GM12873 (cell line): ENCODE data around the gene ZBTB33.

Experiments
- TF ChIP-seq, protein P1 (sequence below): IDR thresholded peaks from 2 replicates; pipeline ENCODE4 v1.5.1; 2012; ENCODE audit warnings: low read depth, mild to moderate bottlenecking, moderate library complexity, low read length, control low read depth; ENCODE audit not compliant: insufficient read depth; ENCODE audit errors: missing control alignments

ZBTB33 gene

DNA sequence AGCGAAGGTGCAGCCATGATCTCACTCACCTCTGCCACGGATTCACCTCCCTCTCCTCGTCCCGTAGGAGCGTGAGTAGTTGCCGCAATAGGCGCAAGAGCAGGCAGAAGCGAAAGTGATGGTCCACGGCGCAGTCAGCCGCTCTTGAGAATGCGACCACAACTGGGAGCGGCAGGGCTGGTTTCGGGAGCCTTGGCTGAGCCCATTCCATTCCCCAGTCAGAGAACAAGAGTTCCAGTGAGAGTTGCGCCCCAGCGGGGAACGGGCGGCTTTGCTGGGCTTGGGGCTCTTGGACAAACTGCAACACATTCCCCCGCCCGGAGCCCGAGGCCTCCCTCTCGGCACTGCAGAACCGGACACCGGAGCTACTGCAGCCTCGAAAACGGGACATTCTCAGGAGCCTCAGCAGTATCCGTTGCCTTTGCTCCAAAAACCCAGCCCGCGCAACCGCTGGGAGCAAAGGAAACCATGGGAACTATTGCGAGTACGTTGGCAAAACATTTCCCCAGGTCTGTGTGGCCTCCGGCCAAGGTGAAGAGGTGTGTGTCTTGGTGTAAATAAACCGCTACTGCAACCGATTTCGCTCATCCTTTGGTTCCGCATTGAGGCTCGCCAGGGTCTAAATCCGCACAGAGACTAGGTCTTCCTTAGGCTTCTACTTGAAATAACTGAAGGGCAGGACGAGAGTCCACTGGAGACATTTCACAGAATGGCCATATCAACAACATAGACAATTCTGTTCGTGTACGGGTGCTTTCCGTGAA lies 5.7 kb upstream of the ZBTB33 start:
- TF ChIP-seq, protein P1, sequence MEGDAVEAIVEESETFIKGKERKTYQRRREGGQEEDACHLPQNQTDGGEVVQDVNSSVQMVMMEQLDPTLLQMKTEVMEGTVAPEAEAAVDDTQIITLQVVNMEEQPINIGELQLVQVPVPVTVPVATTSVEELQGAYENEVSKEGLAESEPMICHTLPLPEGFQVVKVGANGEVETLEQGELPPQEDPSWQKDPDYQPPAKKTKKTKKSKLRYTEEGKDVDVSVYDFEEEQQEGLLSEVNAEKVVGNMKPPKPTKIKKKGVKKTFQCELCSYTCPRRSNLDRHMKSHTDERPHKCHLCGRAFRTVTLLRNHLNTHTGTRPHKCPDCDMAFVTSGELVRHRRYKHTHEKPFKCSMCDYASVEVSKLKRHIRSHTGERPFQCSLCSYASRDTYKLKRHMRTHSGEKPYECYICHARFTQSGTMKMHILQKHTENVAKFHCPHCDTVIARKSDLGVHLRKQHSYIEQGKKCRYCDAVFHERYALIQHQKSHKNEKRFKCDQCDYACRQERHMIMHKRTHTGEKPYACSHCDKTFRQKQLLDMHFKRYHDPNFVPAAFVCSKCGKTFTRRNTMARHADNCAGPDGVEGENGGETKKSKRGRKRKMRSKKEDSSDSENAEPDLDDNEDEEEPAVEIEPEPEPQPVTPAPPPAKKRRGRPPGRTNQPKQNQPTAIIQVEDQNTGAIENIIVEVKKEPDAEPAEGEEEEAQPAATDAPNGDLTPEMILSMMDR = no peak

DNA sequence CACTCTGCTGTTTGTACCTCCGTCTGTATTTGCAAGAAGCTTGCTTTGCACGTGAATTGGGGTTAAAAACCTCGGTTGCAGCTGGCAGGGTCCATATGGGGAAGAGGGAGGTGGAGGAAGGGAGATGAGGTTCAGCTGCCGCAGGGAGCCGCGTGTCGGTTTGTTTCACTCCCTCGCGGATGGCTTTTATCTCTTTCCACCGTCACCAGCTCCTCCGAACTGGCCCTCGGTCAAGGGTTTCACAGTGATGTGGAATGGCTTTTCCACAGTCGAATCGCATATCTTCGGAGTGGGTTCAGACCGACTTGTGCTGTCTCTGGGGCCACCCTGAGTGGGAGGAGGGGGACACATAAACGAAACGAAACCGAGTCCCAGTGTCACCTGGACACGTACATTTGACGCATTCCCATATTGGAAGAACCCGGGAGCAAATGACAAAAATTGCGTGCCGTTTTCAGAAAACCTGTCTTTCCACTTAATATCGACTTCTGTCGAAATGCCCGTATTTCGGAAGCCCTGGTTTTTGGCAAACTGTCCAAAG lies 929 bp downstream of the ZBTB33 start:
- TF ChIP-seq, protein P1 = no peak

DNA sequence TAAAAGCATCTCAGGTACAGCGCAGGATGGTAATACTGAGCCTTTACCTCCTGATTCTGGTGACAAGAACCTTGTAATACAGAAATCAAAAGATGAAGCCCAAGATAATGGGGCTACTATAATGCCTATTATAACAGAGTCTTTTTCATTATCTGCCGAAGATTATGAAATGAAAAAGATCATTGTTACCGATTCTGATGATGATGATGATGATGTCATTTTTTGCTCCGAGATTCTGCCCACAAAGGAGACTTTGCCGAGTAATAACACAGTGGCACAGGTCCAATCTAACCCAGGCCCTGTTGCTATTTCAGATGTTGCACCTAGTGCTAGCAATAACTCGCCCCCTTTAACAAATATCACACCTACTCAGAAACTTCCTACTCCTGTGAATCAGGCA lies 3.2 kb downstream of the ZBTB33 start:
- TF ChIP-seq, protein P1 = no peak

DNA sequence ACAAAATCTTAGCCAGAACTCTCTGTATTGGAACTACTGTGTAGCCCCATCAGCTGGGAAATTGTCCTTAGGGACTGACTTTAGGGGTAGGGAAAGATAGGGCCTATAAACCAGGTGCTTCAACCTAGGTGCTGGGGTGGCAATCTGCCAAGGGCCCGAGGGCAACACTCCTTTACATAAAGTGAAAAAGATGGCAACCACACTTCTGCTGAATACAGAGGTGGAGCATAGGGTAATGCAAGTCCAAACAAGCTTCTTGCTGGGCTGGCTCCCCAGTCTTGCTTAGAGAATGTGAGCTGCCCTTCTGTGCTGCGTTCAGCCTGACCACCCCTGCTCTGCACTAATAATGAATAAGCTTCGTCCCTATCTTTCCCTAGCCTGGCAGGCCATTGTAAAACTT lies 9.8 kb downstream of the ZBTB33 start:
- TF ChIP-seq, protein P1 = no peak

DNA sequence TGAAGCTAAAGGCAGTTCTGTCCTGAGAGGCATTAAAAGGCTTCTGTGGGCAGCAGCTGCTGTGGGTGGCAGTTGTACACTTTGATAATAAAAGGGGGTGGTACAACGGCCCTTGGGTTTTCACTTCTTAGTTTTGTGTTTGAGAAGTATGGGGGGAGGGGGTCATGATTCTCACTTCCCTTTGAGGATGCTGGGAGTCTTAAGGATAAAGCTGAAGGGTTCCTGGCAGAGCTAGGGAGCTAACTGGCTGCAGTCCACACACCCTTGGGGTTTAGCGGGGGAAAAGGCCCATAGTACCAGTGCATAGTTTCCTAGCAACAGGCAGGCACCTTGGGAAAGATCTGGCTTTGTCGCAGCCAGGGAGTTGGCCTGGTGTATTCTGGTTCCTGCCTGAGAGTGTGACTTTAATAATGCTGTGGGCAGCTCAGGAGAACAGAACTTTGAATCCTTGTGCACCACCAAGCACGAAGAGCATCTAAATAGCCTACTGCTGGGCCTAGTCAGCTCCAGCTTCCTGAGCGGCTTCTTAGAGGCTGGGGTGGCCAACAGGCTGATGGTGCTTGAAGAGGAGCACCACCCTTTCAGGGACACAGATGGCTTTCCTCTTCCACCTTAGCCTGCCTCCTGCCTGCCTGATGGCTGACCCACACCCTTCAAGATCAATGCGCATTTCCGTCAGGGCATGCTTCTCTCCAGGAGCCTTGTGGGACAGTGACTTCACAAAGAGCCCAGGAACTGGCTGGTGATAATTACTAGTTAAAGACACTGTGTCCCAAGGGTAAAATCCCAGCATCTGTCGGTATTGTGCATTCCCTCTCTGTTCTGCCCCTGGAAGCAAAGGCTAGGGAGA lies 12.5 kb downstream of the ZBTB33 start:
- TF ChIP-seq, protein P1 = no peak

- TF ChIP-seq, protein P1 = no peak
Measured at GRCh38 chrX:120264341-120264740, 13.7 kb downstream of the ZBTB33 start.
